LNCaP clone FGC (cell line): Measurements from ENCODE around the gene MGAT5.

Experiments
- DNase-seq: peaks from one replicate; pipeline ENCODE4 v3.0.0-alpha.2; 2011; ENCODE audit warnings: low read depth
- H3K4me3 ChIP-seq: 2 replicates; pipeline ENCODE4 v1.5.1; 2011; ENCODE audit warnings: mild to moderate bottlenecking, low read depth, low read length, control low read depth
- TF ChIP-seq, protein P1 (sequence below): IDR thresholded peaks from 2 replicates; pipeline ENCODE4 v1.5.1; 2012; ENCODE audit warnings: mild to moderate bottlenecking; ENCODE audit not compliant: control insufficient read depth, insufficient read depth; ENCODE audit errors: extremely low read depth

The MGAT5 gene

DNA sequence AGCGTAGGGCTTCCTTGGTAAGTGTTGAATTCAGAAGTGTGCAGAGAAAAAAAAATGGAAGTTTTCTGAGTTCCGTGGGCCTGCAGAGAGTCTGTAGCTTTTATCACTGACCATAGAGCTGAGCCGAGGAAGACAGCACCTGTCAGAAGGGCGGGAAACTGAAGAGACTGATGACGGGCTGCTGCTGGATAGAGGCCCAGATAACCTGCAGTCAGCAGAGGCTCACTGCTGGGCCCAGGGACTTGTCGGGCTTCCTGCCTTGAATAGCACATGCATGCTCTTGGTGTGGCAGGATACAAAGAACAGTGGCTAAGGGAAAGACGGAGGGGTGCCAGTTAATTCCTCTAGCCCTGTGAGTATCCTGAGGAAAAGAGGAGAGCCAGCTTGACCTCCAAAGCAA is 166.4 kb downstream of the MGAT5 start:
- no peak overlapping the region for H3K4me3 ChIP-seq
- DNase-seq = no peak
- TF ChIP-seq, protein P1, sequence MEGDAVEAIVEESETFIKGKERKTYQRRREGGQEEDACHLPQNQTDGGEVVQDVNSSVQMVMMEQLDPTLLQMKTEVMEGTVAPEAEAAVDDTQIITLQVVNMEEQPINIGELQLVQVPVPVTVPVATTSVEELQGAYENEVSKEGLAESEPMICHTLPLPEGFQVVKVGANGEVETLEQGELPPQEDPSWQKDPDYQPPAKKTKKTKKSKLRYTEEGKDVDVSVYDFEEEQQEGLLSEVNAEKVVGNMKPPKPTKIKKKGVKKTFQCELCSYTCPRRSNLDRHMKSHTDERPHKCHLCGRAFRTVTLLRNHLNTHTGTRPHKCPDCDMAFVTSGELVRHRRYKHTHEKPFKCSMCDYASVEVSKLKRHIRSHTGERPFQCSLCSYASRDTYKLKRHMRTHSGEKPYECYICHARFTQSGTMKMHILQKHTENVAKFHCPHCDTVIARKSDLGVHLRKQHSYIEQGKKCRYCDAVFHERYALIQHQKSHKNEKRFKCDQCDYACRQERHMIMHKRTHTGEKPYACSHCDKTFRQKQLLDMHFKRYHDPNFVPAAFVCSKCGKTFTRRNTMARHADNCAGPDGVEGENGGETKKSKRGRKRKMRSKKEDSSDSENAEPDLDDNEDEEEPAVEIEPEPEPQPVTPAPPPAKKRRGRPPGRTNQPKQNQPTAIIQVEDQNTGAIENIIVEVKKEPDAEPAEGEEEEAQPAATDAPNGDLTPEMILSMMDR = no peak

DNA sequence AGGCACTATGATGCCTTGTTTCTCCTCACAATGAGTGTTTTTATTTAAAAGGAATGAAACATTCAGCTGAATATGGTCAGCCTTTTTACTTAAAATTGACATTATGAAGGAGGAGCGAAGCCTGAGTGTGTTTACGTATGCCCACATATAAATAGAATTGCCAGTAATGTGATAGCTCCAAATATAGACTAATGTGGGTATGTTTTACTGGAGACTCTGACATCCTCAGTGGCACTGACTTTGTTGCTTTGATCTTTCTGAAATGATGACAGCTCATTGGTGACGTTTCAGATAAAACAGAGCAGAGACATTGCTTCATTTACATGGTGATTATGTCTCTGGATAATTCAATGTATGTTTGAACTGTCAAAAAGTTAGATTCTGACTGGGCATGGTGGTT is 167.0 kb downstream of the MGAT5 start:
- TF ChIP-seq, protein P1 = no peak
- no peak for DNase-seq
- H3K4me3 ChIP-seq = no peak overlapping the region

DNA sequence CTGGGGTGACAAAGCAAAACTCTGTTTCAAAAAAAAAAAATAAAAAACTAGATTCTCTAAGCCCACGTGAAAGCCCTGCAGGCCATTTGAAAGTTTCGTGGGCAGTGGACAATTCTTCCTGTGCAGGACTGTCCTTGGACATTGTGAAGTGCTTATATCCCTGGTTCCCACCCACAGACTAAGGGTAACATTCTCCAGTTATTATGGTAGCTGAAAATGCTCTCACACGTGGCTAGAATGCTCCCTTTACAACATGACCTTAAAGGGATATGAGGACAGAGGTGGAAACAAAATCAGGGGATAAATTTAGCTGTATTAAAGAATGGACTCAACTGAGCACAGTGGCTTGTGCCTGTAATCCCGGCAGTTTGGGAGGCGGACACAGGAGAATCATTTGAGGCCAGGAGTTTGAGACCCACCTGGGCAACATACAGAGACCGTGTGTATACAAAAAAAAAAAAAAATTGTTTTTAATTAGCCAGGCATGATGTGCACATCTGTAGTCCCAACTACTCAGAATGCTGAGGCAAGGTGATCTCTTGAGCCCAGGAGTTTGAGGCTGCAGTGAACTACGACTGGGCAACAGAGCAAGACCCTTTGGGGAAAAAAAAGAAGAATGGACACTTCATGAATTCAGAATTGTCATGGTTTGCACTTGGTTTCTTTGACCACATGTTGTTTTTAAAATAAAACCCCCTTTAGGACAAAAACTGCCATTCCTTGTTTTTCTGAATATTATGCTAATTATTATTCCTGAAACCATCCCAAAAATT is 167.9 kb downstream of the MGAT5 start:
- H3K4me3 ChIP-seq = no peak overlapping the region
- no peak for DNase-seq
- TF ChIP-seq, protein P1 = no peak

DNA sequence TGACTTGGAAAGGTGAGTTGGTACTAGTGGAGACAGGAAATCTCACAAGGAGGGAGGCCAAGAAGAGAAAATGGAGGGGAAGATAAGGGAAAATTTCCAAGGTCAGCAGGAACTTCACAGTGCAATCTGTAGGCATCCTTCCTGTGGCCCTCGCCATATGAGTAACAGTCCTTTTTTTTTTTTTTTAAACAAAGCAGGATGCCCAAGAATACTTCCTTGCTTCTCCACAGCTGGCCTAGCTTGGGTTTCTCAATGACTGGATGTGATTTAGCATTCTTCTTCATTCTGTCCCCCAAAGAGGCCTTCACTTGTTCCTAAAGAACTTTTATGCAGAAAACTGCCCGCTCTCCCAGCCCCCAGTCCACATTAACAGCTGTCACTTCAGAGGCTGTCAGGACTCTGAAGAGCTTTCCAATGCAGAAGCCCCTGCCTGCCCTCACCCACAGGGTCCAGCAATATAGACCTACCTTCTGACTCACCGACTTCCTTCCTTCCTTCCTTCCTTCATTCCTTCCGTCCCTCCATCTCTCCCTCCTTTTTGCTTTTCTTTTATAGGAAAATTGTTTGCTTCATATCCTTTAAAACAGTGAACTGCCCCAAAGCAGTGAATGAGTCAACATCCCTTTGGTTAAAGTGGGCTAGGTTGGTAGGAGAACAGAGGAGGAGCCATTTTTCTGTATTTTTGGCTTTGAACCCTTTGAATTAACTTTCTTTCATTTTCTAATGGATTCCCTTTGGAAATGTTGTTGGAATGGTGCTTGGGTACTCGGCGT is 172.0 kb downstream of the MGAT5 start:
- H3K4me3 ChIP-seq = no peak overlapping the region
- TF ChIP-seq, protein P1 = no peak
- no peak for DNase-seq

DNA sequence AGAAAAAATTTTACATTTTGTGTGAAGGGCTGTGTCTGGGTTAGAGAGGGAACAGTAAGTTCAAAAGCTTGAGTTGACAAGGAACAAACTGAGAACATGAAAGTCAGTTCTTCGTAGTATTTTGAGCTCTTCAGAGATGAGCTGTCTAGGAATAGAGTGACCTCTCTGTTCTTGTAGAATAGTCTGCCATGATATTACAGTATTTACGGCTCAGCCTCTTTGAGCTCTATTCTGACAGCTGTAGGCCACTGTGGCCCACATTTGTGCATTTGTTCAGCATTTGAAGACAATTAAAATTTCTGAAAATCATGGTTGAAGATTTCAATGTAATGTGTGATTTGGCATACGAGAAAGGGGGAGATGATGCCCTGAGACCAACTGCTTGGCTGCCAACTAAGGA is 172.8 kb downstream of the MGAT5 start:
- H3K4me3 ChIP-seq = no peak overlapping the region
- TF ChIP-seq, protein P1 = no peak
- no peak for DNase-seq

DNA sequence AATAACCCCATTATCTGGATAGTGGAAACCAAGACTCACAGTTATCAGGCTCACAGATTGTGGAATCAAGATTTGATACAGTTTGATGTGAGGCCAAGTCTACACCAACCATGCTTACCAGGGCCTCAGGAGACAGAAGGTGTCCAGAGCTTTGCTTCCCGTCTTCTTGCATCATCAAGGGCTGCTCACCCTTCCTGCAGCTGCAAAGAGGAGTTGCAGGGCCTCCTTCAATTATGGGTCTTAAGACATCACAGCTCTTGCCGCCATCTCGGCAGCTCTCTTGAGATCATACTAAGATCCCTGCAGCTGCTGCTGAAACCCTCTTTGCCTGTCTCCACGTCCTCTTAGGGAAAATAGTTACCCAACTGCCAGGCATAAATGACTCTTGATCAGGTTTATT is 176.0 kb downstream of the MGAT5 start:
- TF ChIP-seq, protein P1 = no peak
- DNase-seq = no peak
- no peak overlapping the region for H3K4me3 ChIP-seq
